PC-9 (cell line): Measurements from ENCODE around the gene DNAJC28. TPM values are rescaled to one million over a fixed set of nuclear protein-coding genes. Genes with fewer than 3 reads are reported as not detected.

Experiments used
- BruUV-seq: library from RNA; stranded (reverse); fragments of 400-500 nt; replicated peaks from 2 replicates; lab custom pipeline; 2021; lab: Mats Ljungman, UMichigan
- CTCF ChIA-PET: fragments of 300-600 bp; sonication (Branson Sonifier 250); formaldehyde crosslinking; loops from one replicate; lab custom pipeline; 2022; ENCODE audit warnings: antibody characterized with exemption; lab: Charles Lee
- POLR2A ChIA-PET: fragments of 300-600 bp; sonication (Branson Sonifier 250); formaldehyde crosslinking; loops from one replicate; lab custom pipeline; 2022; ENCODE audit warnings: antibody characterized with exemption; ENCODE audit not compliant: unreplicated experiment; lab: Charles Lee
- DNase-seq, 2 experiments: peaks; one replicate each; pipeline versions ENCODE4 v3.0.0 to v3.0.0-alpha.2; 2015 to 2022; ENCODE audit warnings: mixed read lengths in 1 of 2
- H2AFZ ChIP-seq: fragments of 200-600 bp; sonication (generic); 2 replicates; pipeline ENCODE4 v1.8.1; 2017; ENCODE audit warnings: antibody characterized with exemption
- H3F3A ChIP-seq: fragments of 200-600 bp; sonication (generic); 2 replicates; pipeline ENCODE4 v1.8.1; 2017; ENCODE audit warnings: antibody characterized with exemption, mild to moderate bottlenecking, low read depth; ENCODE audit not compliant: insufficient read depth
- H3K27ac ChIP-seq: fragments of 200-600 bp; sonication (generic); 2 replicates; pipeline ENCODE4 v1.6.1; 2016; ENCODE audit warnings: mixed run types
- H3K27me3 ChIP-seq: fragments of 200-600 bp; sonication (generic); 2 replicates; pipeline ENCODE4 v1.6.1; 2016; ENCODE audit warnings: low read depth, mixed run types; ENCODE audit not compliant: insufficient read depth
- H3K36me3 ChIP-seq: fragments of 200-600 bp; sonication (generic); 2 replicates; pipeline ENCODE4 v1.6.1; 2016; ENCODE audit warnings: low read depth, mixed run types
- H3K4me1 ChIP-seq: fragments of 200-600 bp; sonication (generic); replicated peaks from 2 replicates; pipeline ENCODE4 v1.6.1; 2016; ENCODE audit warnings: mixed run types; ENCODE audit not compliant: insufficient read depth
- H3K4me2 ChIP-seq: fragments of 200-600 bp; sonication (generic); 2 replicates; pipeline ENCODE4 v1.6.1; 2017; ENCODE audit warnings: mixed run types
- H3K4me3 ChIP-seq: fragments of 200-600 bp; sonication (generic); 2 replicates; pipeline ENCODE4 v1.6.1; 2016; ENCODE audit warnings: mixed run types
- H3K79me2 ChIP-seq: fragments of 200-600 bp; sonication (generic); 2 replicates; pipeline ENCODE4 v1.6.1; 2017; ENCODE audit warnings: low read depth, mixed run types
- H3K9me2 ChIP-seq: fragments of 200-600 bp; sonication (generic); 2 replicates; pipeline ENCODE4 v1.8.1; 2017; ENCODE audit warnings: mild to moderate bottlenecking; ENCODE audit not compliant: insufficient read depth
- H3K9me3 ChIP-seq: fragments of 200-600 bp; sonication (generic); 2 replicates; pipeline ENCODE4 v1.8.1; 2016; ENCODE audit warnings: low read depth; ENCODE audit not compliant: insufficient read depth
- H4K20me1 ChIP-seq: fragments of 200-600 bp; sonication (generic); 2 replicates; pipeline ENCODE4 v1.8.1; 2017; ENCODE audit not compliant: insufficient read depth
- CTCF ChIP-seq: fragments of 200-600 bp; sonication (generic); conservative IDR thresholded peaks from 2 replicates; pipeline ENCODE4 v1.6.1; 2017; ENCODE audit warnings: mixed run types, antibody characterized with exemption, mild to moderate bottlenecking, moderate library complexity
- EZH2 ChIP-seq: fragments of 200-600 bp; sonication (generic); IDR thresholded peaks from 2 replicates; pipeline ENCODE4 v1.8.0; 2017; ENCODE audit warnings: antibody characterized with exemption, low read depth
- intact Hi-C: fragments of 100-400 bp; cut with micrococcal nuclease; formaldehyde crosslinking; loops from one replicate; pipeline ENCODE4 v1.10.0; 2022; ENCODE audit not compliant: unreplicated experiment
- total RNA-seq: library from RNA; stranded (reverse); gene quantifications from 2 replicates; pipeline ENCODE4 v1.2.3, GENCODE V29; 2021

DNAJC28 gene
- total RNA-seq, 1 experiment from 2014 or later, result 1.1 TPM

- POLR2A ChIA-PET, result no interaction called here
- no TSS peak for BruUV-seq
Measured at GRCh38 chr21:33481314-33481943, 10.1 kb downstream of the DNAJC28 start.

GRCh38 chr21:33480481-33481103 lies 10.9 kb downstream of the DNAJC28 start:
- no peak for DNase-seq
- H3F3A ChIP-seq, result peaks cover 5% of the 10 kb centered on the region
- peak overlapping the region; percentile 86 for H3K4me3 ChIP-seq
- H3K27ac ChIP-seq, result peak overlapping the region; percentile 43
- TF ChIP-seq EZH2, result no peak
- TF ChIP-seq CTCF, result no peak
- H3K4me1 ChIP-seq, result 0 out of 2 replicates have a peak, but pooled peaks cover 4% of the 10 kb centered on the region
- ChIA-PET CTCF (interaction anchor here (0.5 to 0.7 kb wide), 2 partner anchors 416 to 1075 kb away, joined by 4 to 10 read pairs; no protein-coding TSS in a partner anchor), POLR2A (interaction anchor here (0.5 to 1.5 kb wide), 3 partner anchors 11 to 908 kb away, joined by 5 to 22 read pairs (median 6); partner anchors contain the start of gene DNAJC28)
- H3K4me2 ChIP-seq, result peak overlapping the region; percentile 74
- intact Hi-C loops, result no loop called here
- no peaks in the 10 kb centered on the region for H3K9me2 ChIP-seq
- H3K27me3 ChIP-seq, result no peaks in the 10 kb centered on the region
- no peaks in the 10 kb centered on the region for H3K36me3 ChIP-seq
- TSS peak; percentile 78 for BruUV-seq
- H2AFZ ChIP-seq, result peak overlapping the region; percentile 96
- H4K20me1 ChIP-seq, result no peaks in the 10 kb centered on the region
- no peaks in the 10 kb centered on the region for H3K79me2 ChIP-seq
- H3K9me3 ChIP-seq, result no peaks in the 10 kb centered on the region

More at GRCh38 chr21:33481314-33481943, 10.1 kb downstream of the DNAJC28 start:
- H3K27me3 ChIP-seq, result no peaks in the 10 kb centered on the region
- H3K4me1 ChIP-seq, result 0 out of 2 replicates have a peak, but pooled peaks cover 4% of the 10 kb centered on the region
- H3K79me2 ChIP-seq, result no peaks in the 10 kb centered on the region
- H3K4me3 ChIP-seq, result no peak overlapping the region
- no peaks in the 10 kb centered on the region for H3K9me2 ChIP-seq
- no peak for TF ChIP-seq CTCF
- no peak for TF ChIP-seq EZH2
- no peak for DNase-seq
- H3K27ac ChIP-seq, result no peak overlapping the region
- H4K20me1 ChIP-seq, result no peaks in the 10 kb centered on the region
- CTCF ChIA-PET, result no interaction called here
- peaks cover 5% of the 10 kb centered on the region for H3F3A ChIP-seq
- H3K4me2 ChIP-seq, result 0 out of 2 replicates have a peak overlapping the region, but pooled peaks have one; percentile 74
- no peaks in the 10 kb centered on the region for H3K36me3 ChIP-seq
- no peak overlapping the region for H2AFZ ChIP-seq
- intact Hi-C loops, result no loop called here
- no peaks in the 10 kb centered on the region for H3K9me3 ChIP-seq

GRCh38 chr21:33479679-33480480 lies 11.6 kb downstream of the DNAJC28 start, which contains the start of gene TMEM50B:
Gene TMEM50B, minus strand, starts transcription at chr21:33479974. Its CDS starts 11,089 bp downstream, at chr21:33468885.
- Histone ChIP-seq H3K27me3 (no peaks in the 10 kb centered on the region), H3F3A (peaks cover 5% of the 10 kb centered on the region), H3K79me2 (no peaks in the 10 kb centered on the region), H3K9me2 (no peaks in the 10 kb centered on the region), H3K4me1 (0 out of 2 replicates have a peak, but pooled peaks cover 4% of the 10 kb centered on the region), H3K9me3 (no peaks in the 10 kb centered on the region), H2AFZ (peak within 1 kb of the TSS; percentile 96), H3K4me3 (peak within 1 kb of the TSS; percentile 86), H3K27ac (peak within 1 kb of the TSS; percentile 43), H3K36me3 (no peaks in the 10 kb centered on the region), H4K20me1 (no peaks in the 10 kb centered on the region), H3K4me2 (peak within 1 kb of the TSS; percentile 89)
- CTCF ChIA-PET, result interaction anchor here (0.5 to 0.7 kb wide), 3 partner anchors 12 to 1074 kb away, joined by 3 to 10 read pairs (median 4); partner anchors contain the start of gene DNAJC28
- POLR2A ChIA-PET, result interaction anchor here (0.5 to 1.5 kb wide), 7 partner anchors 11 to 1119 kb away, joined by 3 to 22 read pairs (median 5); partner anchors contain the start of gene DNAJC28
- BruUV-seq, result no TSS peak
- TF ChIP-seq EZH2, result no peak
- TF ChIP-seq CTCF, result no peak
- peak; percentile 80 to 90 for DNase-seq
- intact Hi-C loops, result no loop called here
